GM23338 (cell line): ENCODE data around the gene DUSP9.

ENCODE experiments used
- CREB1 ChIP-seq: fragments of 250-450 bp; sonication (Bioruptor Pico); IDR thresholded peaks from 2 replicates; pipeline ENCODE4 v1.5.0; 2020; ENCODE audit warnings: low read depth, mild to moderate bottlenecking, moderate library complexity
- EZH2 ChIP-seq: fragments of 200-600 bp; sonication (generic); IDR thresholded peaks from one replicate; pipeline ENCODE4 v1.8.0; 2017; ENCODE audit warnings: antibody characterized with exemption, mild to moderate bottlenecking, low read depth; ENCODE audit not compliant: unreplicated experiment
- EZH2phosphoT487 ChIP-seq: fragments of 200-600 bp; sonication (generic); IDR thresholded peaks from one replicate; pipeline ENCODE4 v1.8.1; 2018; ENCODE audit warnings: antibody characterized with exemption; ENCODE audit not compliant: unreplicated experiment
- JUNB ChIP-seq: IDR thresholded peaks from one replicate; pipeline ENCODE4 v1.6.1; 2016; ENCODE audit warnings: antibody characterized with exemption; ENCODE audit not compliant: unreplicated experiment
- NANOG ChIP-seq: IDR thresholded peaks from 2 replicates; pipeline ENCODE4 v1.6.1; 2016; ENCODE audit warnings: antibody characterized with exemption, borderline replicate concordance
- POLR2AphosphoS5 ChIP-seq: IDR thresholded peaks from 2 replicates; pipeline ENCODE4 v1.6.1; 2016; ENCODE audit warnings: antibody characterized with exemption, low read depth
- STAT1 ChIP-seq: IDR thresholded peaks from one replicate; pipeline ENCODE4 v1.6.1; 2016; ENCODE audit warnings: antibody characterized with exemption; ENCODE audit not compliant: unreplicated experiment
- ZNF114 ChIP-seq: fragments of 250-450 bp; sonication (Bioruptor Pico); IDR thresholded peaks from 2 replicates; pipeline ENCODE4 v1.5.0; 2020; ENCODE audit warnings: mild to moderate bottlenecking, moderate library complexity
- ZNF331 ChIP-seq: fragments of 250-450 bp; sonication (Bioruptor Pico); IDR thresholded peaks from 2 replicates; pipeline ENCODE4 v1.5.0; 2020; ENCODE audit warnings: low read depth, mild to moderate bottlenecking, moderate library complexity
- TF ChIP-seq, protein P1 (sequence below), 2 experiments: fragments of 200-600 bp in 1 of 2; sonication (generic) in 1 of 2; conservative IDR thresholded peaks; 2 replicates each; pipeline versions ENCODE4 v1.5.1 to v1.6.1; 2016 to 2017; ENCODE audit warnings: antibody characterized with exemption in 2 of 2, low read depth in 2 of 2, mild to moderate bottlenecking in 2 of 2, moderate library complexity in 1 of 2
- TF ChIP-seq, protein P2 (sequence below): IDR thresholded peaks from one replicate; pipeline ENCODE4 v1.6.1; 2018; ENCODE audit warnings: antibody characterized with exemption; ENCODE audit not compliant: unreplicated experiment
- TF ChIP-seq, protein P3 (sequence below): IDR thresholded peaks from 2 replicates; pipeline ENCODE4 v1.6.1; 2016; ENCODE audit warnings: antibody characterized with exemption
- TF ChIP-seq, protein P4 (sequence below): fragments of 250-450 bp; sonication (Bioruptor Pico); IDR thresholded peaks from 2 replicates; pipeline ENCODE4 v1.5.0; 2020; ENCODE audit warnings: mild to moderate bottlenecking, moderate library complexity

DNA sequence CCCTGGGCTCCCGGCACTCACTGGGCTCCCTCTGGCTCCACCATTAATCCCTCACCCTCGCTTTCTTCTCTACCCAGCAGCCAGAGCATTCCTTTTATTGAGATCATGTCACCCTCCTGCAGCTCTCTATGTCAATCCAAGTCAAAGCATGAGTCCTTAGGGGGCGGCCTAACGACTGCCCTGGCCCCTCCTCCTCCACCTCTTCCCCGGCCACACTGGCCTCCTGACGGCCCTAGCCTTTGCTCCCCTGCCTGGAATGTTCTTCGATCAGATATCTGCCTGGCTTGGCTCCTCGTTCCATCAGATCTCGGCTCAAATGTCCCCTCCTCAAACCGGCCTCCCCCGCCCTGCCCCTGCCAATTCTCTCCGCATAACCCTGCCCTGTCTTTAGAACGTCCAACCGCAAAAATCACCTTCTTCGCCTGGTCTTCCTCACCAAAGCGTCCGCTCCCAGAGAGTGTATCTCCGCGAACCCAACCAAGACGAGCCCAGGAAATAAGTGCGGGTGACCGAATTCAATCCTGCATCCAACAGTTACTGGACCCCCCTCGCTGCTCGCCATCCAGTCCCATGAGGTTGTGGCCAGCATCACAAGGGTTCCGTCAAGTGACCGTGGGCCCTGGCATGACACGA, 27.3 kb downstream of the DUSP9 start:
- TF ChIP-seq, protein P1, sequence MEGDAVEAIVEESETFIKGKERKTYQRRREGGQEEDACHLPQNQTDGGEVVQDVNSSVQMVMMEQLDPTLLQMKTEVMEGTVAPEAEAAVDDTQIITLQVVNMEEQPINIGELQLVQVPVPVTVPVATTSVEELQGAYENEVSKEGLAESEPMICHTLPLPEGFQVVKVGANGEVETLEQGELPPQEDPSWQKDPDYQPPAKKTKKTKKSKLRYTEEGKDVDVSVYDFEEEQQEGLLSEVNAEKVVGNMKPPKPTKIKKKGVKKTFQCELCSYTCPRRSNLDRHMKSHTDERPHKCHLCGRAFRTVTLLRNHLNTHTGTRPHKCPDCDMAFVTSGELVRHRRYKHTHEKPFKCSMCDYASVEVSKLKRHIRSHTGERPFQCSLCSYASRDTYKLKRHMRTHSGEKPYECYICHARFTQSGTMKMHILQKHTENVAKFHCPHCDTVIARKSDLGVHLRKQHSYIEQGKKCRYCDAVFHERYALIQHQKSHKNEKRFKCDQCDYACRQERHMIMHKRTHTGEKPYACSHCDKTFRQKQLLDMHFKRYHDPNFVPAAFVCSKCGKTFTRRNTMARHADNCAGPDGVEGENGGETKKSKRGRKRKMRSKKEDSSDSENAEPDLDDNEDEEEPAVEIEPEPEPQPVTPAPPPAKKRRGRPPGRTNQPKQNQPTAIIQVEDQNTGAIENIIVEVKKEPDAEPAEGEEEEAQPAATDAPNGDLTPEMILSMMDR (conservative IDR thresholded peaks at IDR 0.05; ENCODE audit: low read depth in 2 of 2), result no peak
- no peak for TF ChIP-seq EZH2
- TF ChIP-seq, protein P2, sequence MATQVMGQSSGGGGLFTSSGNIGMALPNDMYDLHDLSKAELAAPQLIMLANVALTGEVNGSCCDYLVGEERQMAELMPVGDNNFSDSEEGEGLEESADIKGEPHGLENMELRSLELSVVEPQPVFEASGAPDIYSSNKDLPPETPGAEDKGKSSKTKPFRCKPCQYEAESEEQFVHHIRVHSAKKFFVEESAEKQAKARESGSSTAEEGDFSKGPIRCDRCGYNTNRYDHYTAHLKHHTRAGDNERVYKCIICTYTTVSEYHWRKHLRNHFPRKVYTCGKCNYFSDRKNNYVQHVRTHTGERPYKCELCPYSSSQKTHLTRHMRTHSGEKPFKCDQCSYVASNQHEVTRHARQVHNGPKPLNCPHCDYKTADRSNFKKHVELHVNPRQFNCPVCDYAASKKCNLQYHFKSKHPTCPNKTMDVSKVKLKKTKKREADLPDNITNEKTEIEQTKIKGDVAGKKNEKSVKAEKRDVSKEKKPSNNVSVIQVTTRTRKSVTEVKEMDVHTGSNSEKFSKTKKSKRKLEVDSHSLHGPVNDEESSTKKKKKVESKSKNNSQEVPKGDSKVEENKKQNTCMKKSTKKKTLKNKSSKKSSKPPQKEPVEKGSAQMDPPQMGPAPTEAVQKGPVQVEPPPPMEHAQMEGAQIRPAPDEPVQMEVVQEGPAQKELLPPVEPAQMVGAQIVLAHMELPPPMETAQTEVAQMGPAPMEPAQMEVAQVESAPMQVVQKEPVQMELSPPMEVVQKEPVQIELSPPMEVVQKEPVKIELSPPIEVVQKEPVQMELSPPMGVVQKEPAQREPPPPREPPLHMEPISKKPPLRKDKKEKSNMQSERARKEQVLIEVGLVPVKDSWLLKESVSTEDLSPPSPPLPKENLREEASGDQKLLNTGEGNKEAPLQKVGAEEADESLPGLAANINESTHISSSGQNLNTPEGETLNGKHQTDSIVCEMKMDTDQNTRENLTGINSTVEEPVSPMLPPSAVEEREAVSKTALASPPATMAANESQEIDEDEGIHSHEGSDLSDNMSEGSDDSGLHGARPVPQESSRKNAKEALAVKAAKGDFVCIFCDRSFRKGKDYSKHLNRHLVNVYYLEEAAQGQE, result no peak
- TF ChIP-seq POLR2AphosphoS5, result no peak
- no peak for TF ChIP-seq CREB1 (CRISPR knock-in tag)
- TF ChIP-seq NANOG, result no peak
- no peak for TF ChIP-seq JUNB
- TF ChIP-seq EZH2phosphoT487, result no peak
- TF ChIP-seq, protein P3, sequence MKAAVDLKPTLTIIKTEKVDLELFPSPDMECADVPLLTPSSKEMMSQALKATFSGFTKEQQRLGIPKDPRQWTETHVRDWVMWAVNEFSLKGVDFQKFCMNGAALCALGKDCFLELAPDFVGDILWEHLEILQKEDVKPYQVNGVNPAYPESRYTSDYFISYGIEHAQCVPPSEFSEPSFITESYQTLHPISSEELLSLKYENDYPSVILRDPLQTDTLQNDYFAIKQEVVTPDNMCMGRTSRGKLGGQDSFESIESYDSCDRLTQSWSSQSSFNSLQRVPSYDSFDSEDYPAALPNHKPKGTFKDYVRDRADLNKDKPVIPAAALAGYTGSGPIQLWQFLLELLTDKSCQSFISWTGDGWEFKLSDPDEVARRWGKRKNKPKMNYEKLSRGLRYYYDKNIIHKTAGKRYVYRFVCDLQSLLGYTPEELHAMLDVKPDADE, result no peak
- TF ChIP-seq STAT1, result no peak
- TF ChIP-seq ZNF331 (CRISPR knock-in tag), result no peak
- TF ChIP-seq ZNF114 (CRISPR knock-in tag), result no peak
- TF ChIP-seq, protein P4, sequence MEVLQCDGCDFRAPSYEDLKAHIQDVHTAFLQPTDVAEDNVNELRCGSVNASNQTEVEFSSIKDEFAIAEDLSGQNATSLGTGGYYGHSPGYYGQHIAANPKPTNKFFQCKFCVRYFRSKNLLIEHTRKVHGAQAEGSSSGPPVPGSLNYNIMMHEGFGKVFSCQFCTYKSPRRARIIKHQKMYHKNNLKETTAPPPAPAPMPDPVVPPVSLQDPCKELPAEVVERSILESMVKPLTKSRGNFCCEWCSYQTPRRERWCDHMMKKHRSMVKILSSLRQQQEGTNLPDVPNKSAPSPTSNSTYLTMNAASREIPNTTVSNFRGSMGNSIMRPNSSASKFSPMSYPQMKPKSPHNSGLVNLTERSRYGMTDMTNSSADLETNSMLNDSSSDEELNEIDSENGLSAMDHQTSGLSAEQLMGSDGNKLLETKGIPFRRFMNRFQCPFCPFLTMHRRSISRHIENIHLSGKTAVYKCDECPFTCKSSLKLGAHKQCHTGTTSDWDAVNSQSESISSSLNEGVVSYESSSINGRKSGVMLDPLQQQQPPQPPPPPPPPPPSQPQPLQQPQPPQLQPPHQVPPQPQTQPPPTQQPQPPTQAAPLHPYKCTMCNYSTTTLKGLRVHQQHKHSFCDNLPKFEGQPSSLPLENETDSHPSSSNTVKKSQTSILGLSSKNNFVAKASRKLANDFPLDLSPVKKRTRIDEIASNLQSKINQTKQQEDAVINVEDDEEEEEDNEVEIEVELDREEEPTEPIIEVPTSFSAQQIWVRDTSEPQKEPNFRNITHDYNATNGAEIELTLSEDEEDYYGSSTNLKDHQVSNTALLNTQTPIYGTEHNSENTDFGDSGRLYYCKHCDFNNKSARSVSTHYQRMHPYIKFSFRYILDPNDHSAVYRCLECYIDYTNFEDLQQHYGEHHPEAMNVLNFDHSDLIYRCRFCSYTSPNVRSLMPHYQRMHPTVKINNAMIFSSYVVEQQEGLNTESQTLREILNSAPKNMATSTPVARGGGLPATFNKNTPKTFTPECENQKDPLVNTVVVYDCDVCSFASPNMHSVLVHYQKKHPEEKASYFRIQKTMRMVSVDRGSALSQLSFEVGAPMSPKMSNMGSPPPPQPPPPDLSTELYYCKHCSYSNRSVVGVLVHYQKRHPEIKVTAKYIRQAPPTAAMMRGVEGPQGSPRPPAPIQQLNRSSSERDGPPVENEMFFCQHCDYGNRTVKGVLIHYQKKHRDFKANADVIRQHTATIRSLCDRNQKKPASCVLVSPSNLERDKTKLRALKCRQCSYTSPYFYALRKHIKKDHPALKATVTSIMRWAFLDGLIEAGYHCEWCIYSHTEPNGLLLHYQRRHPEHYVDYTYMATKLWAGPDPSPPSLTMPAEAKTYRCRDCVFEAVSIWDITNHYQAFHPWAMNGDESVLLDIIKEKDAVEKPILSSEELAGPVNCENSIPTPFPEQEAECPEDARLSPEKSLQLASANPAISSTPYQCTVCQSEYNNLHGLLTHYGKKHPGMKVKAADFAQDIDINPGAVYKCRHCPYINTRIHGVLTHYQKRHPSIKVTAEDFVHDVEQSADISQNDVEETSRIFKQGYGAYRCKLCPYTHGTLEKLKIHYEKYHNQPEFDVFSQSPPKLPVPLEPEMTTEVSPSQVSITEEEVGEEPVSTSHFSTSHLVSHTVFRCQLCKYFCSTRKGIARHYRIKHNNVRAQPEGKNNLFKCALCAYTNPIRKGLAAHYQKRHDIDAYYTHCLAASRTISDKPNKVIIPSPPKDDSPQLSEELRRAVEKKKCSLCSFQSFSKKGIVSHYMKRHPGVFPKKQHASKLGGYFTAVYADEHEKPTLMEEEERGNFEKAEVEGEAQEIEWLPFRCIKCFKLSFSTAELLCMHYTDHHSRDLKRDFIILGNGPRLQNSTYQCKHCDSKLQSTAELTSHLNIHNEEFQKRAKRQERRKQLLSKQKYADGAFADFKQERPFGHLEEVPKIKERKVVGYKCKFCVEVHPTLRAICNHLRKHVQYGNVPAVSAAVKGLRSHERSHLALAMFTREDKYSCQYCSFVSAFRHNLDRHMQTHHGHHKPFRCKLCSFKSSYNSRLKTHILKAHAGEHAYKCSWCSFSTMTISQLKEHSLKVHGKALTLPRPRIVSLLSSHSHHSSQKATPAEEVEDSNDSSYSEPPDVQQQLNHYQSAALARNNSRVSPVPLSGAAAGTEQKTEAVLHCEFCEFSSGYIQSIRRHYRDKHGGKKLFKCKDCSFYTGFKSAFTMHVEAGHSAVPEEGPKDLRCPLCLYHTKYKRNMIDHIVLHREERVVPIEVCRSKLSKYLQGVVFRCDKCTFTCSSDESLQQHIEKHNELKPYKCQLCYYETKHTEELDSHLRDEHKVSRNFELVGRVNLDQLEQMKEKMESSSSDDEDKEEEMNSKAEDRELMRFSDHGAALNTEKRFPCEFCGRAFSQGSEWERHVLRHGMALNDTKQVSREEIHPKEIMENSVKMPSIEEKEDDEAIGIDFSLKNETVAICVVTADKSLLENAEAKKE (CRISPR knock-in tag), result no peak
